ENCODE data around the gene ABCB9. TPM values are rescaled to one million over a fixed set of nuclear protein-coding genes. Genes with fewer than 3 reads are reported as not detected.

ABCB9 gene
- total RNA-seq, 1 experiment from 2014 or later = 4.6 TPM

DNA sequence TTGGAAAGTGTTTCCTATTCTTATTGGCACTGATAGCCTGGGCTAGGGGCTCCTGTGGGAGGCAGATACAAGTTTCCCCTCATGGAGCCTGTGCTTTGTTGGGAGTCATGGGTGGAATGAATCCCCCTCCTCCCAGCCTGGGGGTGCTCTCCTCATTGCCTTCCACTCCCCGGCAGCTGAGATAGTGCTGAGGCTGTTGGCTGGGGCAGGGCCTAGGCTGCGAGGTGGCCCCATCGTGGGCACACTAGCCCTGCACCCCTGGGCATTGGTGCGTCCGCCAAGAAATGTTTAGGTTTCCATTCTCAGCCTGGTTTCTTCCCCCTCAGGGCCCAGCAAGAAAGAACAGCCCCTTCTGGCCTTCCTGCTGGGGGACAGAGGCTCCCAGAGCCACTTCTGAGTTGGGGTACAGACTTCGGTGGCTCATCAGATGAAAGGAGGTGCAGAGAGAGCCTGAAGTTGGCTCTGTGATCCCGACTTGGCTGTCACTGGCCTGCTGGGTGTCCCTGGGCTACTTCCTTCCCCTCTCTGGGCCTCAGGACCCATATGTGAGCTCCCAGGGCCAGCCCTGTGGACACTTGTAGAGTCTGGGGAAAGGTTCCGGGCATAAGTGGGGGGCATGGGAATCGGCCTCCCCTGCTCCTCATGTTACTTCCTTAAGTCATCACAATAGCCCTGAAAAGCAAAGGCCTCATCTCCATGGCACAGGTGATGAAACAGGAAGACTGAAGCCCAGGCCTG is 11.6 kb upstream of the ABCB9 start:
- no peaks in the 10 kb centered on the region for H3K9me3 ChIP-seq (ENCODE audit: control insufficient read depth, low read depth, low read length)
- no peak overlapping the region for H4K5ac ChIP-seq (ENCODE audit: insufficient read length, low read depth, low read length)
- H2AFZ ChIP-seq (ENCODE audit: low read length) = no peak overlapping the region
- H4K8ac ChIP-seq (replicated peaks; ENCODE audit: insufficient read length, low read depth, low read length) = no peak overlapping the region
- no CpG with 5 or more reads among the region's 9 CpGs for WGBS (ENCODE audit: extremely low coverage, insufficient read length, low lambda C conversion rate)
- no peak overlapping the region for H3K27ac Mint-ChIP-seq
- no peak overlapping the region for H2BK15ac ChIP-seq (ENCODE audit: low read depth, low read length)
- H2BK5ac ChIP-seq (ENCODE audit: insufficient read length, low read length) = no peak overlapping the region
- no peak overlapping the region for H3K23ac ChIP-seq (ENCODE audit: insufficient read length, low read depth, low read length)
- no peak overlapping the region for H4K91ac ChIP-seq (ENCODE audit: insufficient read length, low read depth, low read length)
- H2BK20ac ChIP-seq (ENCODE audit: low read depth, low read length, poor library complexity, severe bottlenecking) = no peak overlapping the region
- H3K27me3 Mint-ChIP-seq (ENCODE audit: low read depth) = no peaks in the 10 kb centered on the region
- H3T11ph ChIP-seq (ENCODE audit: low read length) = no peak overlapping the region
- peaks cover 19 to 29% of the 10 kb centered on the region in 2 experiments for H3K4me1 Mint-ChIP-seq
- no peak overlapping the region for H2BK120ac ChIP-seq (ENCODE audit: low read depth, low read length, poor library complexity, severe bottlenecking)
- H3K4me1 ChIP-seq (ENCODE audit: insufficient read depth, low read length) = peaks cover 8% of the 10 kb centered on the region; the same call in 1 of the 2 replicates
- H3K23me2 ChIP-seq (ENCODE audit: insufficient read length, low read depth, low read length, poor library complexity, severe bottlenecking) = peaks cover 20% of the 10 kb centered on the region
- TF ChIP-seq, protein P1, sequence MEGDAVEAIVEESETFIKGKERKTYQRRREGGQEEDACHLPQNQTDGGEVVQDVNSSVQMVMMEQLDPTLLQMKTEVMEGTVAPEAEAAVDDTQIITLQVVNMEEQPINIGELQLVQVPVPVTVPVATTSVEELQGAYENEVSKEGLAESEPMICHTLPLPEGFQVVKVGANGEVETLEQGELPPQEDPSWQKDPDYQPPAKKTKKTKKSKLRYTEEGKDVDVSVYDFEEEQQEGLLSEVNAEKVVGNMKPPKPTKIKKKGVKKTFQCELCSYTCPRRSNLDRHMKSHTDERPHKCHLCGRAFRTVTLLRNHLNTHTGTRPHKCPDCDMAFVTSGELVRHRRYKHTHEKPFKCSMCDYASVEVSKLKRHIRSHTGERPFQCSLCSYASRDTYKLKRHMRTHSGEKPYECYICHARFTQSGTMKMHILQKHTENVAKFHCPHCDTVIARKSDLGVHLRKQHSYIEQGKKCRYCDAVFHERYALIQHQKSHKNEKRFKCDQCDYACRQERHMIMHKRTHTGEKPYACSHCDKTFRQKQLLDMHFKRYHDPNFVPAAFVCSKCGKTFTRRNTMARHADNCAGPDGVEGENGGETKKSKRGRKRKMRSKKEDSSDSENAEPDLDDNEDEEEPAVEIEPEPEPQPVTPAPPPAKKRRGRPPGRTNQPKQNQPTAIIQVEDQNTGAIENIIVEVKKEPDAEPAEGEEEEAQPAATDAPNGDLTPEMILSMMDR (conservative IDR thresholded peaks at IDR 0.05) = no peak
- no peak overlapping the region for H3K9ac ChIP-seq (ENCODE audit: extremely low read depth, insufficient read length, low read length)
- no peaks in the 10 kb centered on the region for H3K27me3 ChIP-seq (ENCODE audit: insufficient read depth, low read length)
- H2AK5ac ChIP-seq (ENCODE audit: insufficient read length, low read length) = no peak overlapping the region
- H4K20me1 ChIP-seq (ENCODE audit: control insufficient read depth, insufficient read depth, insufficient read length) = no peaks in the 10 kb centered on the region
- no peak overlapping the region for H3K18ac ChIP-seq (ENCODE audit: insufficient read length, low read depth, low read length)
- H3K27ac ChIP-seq (ENCODE audit: insufficient read length, low read depth, low read length) = no peak overlapping the region
- H3K36me3 Mint-ChIP-seq (ENCODE audit: insufficient read depth in 1 of 3, low read depth in 3 of 3) = peaks cover 0 to 14% (median 1%) of the 10 kb centered on the region in 3 experiments; a peak in 4 of 7 replicates
- H3K14ac ChIP-seq (ENCODE audit: insufficient read depth, low read length) = no peak overlapping the region
- H3K79me1 ChIP-seq (ENCODE audit: insufficient read depth, low read depth, low read length, poor library complexity, severe bottlenecking) = no peaks in the 10 kb centered on the region
- peak overlapping the region in 1 of 2 experiments; percentile 62; a peak in 2 of 5 replicates for H3K4me3 Mint-ChIP-seq
- no peak overlapping the region for H3K56ac ChIP-seq (ENCODE audit: insufficient read length, low read depth, low read length)
- no peak overlapping the region for H3K4me2 ChIP-seq (ENCODE audit: insufficient read depth, insufficient read length, low read length)
- DNase-seq = no peak
- no peaks in the 10 kb centered on the region for H3K79me2 ChIP-seq (ENCODE audit: insufficient read depth, low read length)
- H3K4ac ChIP-seq (ENCODE audit: low read depth, low read length) = no peak overlapping the region
- no peaks in the 10 kb centered on the region for H3K9me3 Mint-ChIP-seq
- no peak overlapping the region for H2BK12ac ChIP-seq (ENCODE audit: insufficient read length, low read depth, low read length)
